T-helper 1 cell (primary cell): Measurements from ENCODE around the gene PTPN14.
"Not testable (repeated sequence)": the region's sequence is repeated elsewhere in the genome, so short reads cannot be mapped to it uniquely, and the experiment has no call there.

Experiments
- DNase-seq, 5 donors: peaks; one replicate each; pipeline ENCODE4 v3.0.0-alpha.2; 2012 to 2020

PTPN14 gene

GRCh38 chr1:214509622-214510021 is 41.8 kb downstream of the PTPN14 start:
- not testable (repeated sequence) for DNase-seq

DNA sequence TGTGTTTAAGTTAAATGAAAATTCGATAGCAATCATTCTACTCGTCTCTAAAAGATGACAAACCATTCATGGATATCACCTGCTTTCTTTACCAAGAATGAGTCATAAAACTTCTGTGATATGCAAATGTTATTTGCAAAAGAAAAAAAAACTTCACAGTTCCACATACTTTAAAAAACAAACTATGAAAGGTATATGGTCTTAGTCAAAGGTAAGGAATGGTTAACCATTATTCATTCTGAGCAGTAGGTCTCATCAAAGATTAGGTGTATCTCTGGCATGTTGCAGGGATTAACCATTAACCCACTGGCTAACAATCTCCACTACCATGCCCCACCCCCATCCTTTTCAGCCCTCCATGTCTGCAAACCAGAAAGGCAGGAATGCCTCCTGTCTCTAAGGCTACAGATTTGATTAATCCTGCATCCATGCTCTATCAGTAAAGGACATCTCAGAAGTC is 44.4 kb downstream of the PTPN14 start:
- no peak for DNase-seq

DNA sequence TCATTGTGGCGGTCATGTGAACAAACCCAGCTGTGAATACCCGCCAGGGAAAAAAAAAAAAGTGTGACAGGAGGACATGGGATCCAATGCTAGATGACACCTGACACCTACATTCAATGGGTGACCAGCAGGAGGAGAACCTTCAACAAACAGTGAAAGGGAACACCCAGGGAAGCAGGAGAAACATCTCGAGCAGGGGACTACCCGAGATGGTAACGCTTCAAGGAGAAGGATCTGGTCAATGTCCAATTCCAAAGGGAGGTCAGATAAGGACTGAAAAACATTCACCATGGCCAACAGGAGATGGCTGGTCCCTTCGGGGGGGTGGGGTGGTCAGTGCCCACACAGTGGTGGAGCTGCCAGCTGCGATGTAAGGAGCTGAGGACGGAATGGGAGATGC is 46.3 kb downstream of the PTPN14 start:
- DNase-seq: no peak

GRCh38 chr1:214504330-214504729 is 47.1 kb downstream of the PTPN14 start:
- no peak for DNase-seq

GRCh38 chr1:214503553-214503952 is 47.8 kb downstream of the PTPN14 start:
- DNase-seq: no peak

- DNase-seq: no peak
Measured at GRCh38 chr1:214500340-214501055, 50.9 kb downstream of the PTPN14 start.

- no peak for DNase-seq
Measured at GRCh38 chr1:214499732-214500131, 51.7 kb downstream of the PTPN14 start.

DNA sequence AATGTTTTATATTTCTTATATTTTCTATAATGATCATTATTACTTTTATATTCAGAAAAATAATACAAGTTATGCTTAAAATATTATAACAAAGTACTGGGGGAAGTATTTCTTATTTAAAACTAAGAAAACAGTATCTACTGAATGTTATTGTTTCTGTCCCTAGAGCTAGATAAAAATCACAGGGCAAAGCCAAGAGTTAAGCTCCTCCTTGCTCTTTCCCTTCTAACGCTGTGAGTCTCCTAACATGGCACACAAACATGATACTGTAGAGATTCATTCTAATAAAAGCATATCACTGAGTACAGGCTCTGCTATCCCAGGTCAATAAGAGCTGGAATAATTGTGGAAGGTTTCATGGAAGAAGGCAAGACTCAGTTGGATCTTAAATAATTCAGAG is 53.4 kb downstream of the PTPN14 start:
- no peak for DNase-seq

DNA sequence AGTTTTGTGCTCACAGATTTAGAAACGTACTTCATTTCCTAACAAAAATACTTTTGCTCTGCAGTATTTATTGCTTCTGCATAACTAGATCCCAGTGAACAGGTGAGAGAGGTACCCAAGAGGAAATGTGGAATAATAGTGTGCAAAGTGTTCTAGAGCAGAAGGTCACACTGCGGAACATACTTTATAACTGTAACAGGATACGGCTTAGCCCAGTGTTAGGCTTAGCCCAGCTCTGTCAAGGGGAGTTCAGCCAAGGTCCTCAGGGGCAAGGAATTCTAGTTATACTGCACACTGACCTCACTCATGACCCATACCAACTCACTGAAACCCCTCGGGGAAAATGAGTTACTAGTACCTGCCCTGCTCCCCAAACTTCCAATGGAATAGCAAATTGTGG is 55.3 kb downstream of the PTPN14 start:
- no peak for DNase-seq

DNA sequence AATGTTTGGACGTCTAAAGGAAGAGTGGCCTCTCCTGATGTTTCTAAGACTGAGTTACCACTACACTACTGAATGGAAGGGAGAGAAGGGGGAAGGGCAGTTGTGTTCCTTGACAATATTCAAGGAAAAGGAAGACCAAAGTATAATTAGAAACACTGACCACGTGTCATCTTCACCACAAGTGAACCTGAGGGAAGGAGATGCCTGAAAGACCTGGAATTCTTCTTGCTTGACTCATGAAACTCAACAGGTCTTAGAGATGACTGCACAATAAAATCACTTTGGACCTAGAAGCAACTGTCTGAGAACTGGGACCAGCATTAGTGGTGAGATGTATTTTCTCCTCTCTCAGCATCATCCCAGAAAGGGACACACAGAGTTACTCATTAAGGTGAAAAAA is 56.7 kb downstream of the PTPN14 start:
- DNase-seq: no peak

DNA sequence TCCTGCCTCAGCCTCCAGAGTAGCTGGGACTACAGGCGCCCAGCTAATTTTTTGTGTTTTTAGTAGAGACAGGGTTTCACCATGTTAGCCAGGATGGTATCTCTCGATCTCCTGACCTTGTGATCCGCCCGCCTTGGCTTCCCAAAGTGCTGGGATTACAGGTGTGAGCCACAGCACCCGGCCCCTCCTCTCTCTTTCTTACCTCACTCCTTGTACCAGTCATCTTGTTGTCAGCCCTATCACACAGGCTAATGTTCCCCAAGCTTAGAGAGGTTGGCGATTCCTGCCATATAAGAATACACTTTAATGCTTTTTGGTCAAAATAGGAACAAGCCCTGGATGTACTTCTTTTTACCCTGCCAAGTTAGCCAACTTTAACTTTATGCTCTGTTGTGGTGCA is 57.2 kb downstream of the PTPN14 start:
- DNase-seq: not testable (repeated sequence)

- DNase-seq: no peak
Measured at GRCh38 chr1:214493126-214493796, 58.1 kb downstream of the PTPN14 start.

DNA sequence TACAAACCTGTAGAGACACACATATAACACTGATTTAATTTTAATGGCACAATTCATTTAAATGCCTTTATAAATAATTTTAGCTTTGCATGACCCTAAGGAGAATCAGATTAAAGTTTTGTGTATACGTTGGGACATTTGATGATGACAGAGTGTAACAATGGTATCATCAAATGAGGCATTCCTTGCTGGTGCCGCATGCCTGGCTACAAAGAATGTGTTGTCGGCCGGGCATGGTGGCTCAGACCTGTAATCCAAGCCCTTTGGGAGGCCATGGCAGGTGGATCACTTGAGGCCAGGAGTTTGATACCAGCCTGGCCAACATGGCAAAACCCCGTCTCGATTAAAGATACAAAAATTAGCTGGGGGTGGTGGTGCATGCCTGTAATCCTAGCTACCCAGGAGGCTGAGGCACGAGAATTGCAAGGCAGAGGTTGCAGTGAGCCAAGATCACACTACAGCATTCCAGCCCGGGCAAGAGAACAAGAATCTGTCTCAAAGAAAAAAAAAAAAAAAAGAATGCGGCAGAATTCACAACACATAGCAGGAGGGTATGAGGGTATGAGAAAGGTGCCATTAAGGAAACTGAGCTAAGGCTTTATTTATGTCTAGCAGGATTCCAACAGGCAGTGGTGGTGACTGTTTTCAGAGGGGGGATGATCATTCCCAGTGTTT is 58.9 kb downstream of the PTPN14 start:
- DNase-seq: no peak

DNA sequence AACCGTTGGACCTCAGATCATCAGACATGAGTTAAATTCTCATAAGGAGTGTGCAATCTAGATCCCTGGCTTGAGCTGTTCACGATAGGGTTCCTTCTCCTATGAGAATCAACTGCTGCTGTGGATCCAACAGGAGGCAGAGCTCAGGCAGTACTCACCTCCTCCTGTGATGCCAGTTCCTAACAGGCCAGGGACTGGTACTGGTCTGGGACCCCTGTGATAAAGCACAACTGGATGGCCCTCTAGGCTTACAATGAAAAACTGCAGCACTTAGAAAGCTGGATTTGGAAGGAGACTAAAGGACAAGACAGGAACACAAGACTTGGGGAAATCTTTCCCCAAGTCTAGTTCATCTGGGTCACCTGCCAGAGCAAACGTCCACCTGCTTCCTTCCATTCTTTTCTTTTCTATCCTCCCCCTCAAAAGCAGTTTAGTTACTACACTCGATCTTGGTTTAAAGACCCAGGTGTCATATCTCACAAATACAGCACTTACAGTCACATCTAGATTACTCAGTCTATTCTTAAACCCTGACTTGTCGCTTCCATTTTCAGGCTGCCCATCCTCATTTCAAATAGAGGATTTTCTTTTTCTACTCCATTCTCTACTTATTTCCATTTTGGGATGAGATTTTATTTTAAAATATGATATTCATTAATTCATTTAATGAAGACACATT is 59.8 kb downstream of the PTPN14 start:
- no peak for DNase-seq

- no peak for DNase-seq
Measured at GRCh38 chr1:214485151-214485550, 66.3 kb downstream of the PTPN14 start.

GRCh38 chr1:214483180-214483579 is 68.2 kb downstream of the PTPN14 start:
- not testable (repeated sequence) for DNase-seq

DNA sequence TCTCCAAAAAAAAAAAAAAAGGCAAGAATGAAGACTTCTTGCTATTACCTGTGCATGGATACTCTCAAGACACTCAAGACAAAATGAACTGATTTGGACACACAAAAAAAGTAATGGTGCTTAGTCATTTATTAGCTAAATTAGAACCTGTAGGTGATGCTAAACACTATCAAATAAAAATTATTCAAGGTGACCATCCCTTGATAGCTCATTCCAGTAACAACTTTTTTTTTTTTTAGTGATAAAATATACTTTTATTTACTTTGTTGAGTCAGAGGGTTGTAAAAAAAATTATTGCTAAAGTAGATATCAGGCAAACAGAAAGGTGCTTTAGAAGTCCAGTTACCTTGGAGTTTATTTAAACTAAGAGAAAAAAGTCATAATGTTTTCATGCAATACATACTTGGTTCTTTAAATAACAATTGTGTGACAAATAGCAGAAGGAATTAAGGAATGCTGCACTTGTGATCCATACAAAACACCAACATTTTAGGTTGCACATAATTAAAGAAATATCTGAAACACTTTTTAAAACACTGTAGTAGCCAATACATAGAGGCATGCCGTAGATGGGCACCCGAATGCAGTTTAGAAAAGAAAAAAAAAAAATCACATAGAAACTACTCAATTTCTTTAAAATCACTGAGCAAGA is 69.3 kb downstream of the PTPN14 start:
- DNase-seq: not testable (repeated sequence)

DNA sequence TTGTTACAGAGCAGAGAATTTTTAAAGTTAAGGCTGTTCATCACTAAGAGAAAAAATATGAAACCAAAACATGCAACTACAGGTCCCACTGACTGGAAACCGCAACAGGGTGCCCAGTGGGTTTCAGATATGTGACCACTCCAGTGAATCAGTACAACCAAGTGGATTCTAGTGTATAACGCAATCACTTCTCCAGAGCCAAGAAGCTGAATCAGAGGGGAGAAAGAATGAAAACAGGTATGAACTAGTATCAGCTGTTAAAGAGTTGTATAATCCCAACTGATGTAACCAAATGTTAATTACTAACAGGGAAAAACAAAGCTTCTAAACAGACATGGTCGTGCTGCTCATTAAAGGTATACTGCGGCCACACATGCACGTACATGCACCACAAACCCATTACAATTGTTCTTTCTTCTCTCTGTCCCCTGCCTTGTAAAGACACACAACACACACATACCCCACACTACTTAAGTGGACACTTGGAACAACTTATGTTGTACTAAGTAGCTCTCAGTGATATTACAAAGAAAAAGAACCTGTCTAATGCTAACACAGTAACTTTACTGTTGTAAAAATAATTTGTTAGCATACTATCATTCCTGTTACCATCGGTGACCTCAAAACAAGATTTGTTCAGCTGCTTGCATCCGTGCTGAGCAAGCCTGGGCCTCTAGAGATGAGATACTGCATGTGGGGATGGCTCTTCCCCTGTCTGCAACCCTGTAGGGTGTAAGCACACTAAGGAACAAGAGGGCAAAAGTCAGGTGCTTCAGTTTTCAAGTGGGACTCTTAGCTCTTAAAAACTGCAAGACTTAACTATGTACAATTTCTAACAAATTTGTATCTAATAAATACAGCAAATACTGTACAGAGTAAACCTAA is 74.2 kb downstream of the PTPN14 start:
- no peak for DNase-seq

GRCh38 chr1:214476229-214476985 is 75.0 kb downstream of the PTPN14 start:
- no peak for DNase-seq

DNA sequence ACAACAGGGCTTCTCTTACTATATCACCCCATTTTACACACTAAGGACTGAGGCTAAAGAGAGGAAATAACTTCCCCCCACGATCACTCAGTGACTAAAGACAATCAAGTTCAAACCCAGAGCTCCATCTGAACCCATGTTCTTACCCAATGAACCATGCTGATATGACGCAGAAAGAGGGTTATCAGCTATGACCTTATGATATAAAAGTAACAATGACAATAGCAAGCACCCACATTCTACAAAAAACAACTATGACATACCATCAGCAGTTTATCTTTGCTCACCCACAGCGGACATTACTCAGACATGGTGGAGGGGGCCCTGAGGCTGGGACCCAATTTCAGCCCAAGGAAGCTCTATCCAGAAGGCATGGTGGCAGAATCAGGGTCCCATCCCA is 75.7 kb downstream of the PTPN14 start:
- DNase-seq: no peak

GRCh38 chr1:214475331-214475730 is 76.1 kb downstream of the PTPN14 start:
- no peak for DNase-seq
